ENCODE data around the gene MEGF9. TPM values are rescaled to one million over a fixed set of nuclear protein-coding genes. Genes with fewer than 3 reads are reported as not detected.

Gene MEGF9
- total and polyA plus RNA-seq, 4 donors: 15.5 to 27.4 (median 19.3) TPM

- peaks cover 6 to 24% (median 17%) of the 10 kb centered on the region in 4 donors for H3K4me1 ChIP-seq (ENCODE audit: control insufficient read depth in 4 of 4, insufficient read depth in 4 of 4, low read length in 3 of 4)
- no peak for DNase-seq (ENCODE audit: low spot score)
- H3K9me3 ChIP-seq (ENCODE audit: control insufficient read depth in 4 of 4, low read length in 3 of 4): no peaks in the 10 kb centered on the region
- no peak overlapping the region for H3K27ac ChIP-seq (ENCODE audit: low read depth in 1 of 2, low read length in 2 of 2)
- H3K27me3 ChIP-seq (ENCODE audit: control insufficient read depth in 4 of 4, insufficient read depth in 4 of 4, low read length in 3 of 4): no peaks in the 10 kb centered on the region
- H3K9ac ChIP-seq (ENCODE audit: low read depth in 1 of 2, low read length in 2 of 2): peak overlapping the region in 1 of 2 donors; percentile 18
- no peak overlapping the region for H3K4me3 ChIP-seq (ENCODE audit: low read depth in 1 of 3, low read length in 3 of 3)
- TF ChIP-seq REST (IDR thresholded peaks at IDR 0.05): no peak
- TF ChIP-seq FOXA2 (IDR thresholded peaks at IDR 0.05): no peak
- TF ChIP-seq JUND (IDR thresholded peaks at IDR 0.05): no peak
- no peak for TF ChIP-seq CTCF (IDR thresholded peaks at IDR 0.05; ENCODE audit: low read depth, low read length, missing input control)
- TF ChIP-seq HNF4G (IDR thresholded peaks at IDR 0.05): no peak
- TF ChIP-seq YY1 (IDR thresholded peaks at IDR 0.05): no peak
- TF ChIP-seq ZBTB33 (IDR thresholded peaks at IDR 0.05): no peak
- no peak for TF ChIP-seq TAF1 (conservative IDR thresholded peaks at IDR 0.05)
- TF ChIP-seq HNF4A (conservative IDR thresholded peaks at IDR 0.05): no peak
- TF ChIP-seq FOXA1 (IDR thresholded peaks at IDR 0.05): no peak
- no peak for TF ChIP-seq GABPA (IDR thresholded peaks at IDR 0.05 in 1 of 2, conservative IDR thresholded peaks at IDR 0.05 in 1 of 2)
- no peak for TF ChIP-seq SP1 (IDR thresholded peaks at IDR 0.05)
- H3K36me3 ChIP-seq (ENCODE audit: control insufficient read depth in 4 of 4, insufficient read depth in 3 of 4, low read depth in 1 of 4, low read length in 3 of 4): no peaks in the 10 kb centered on the region
- 49% methylated on average over 3 of the region's 3 CpGs for WGBS
Measured at GRCh38 chr9:120663380-120663779, 50.9 kb downstream of the MEGF9 start.

GRCh38 chr9:120662513-120662912 is 51.8 kb downstream of the MEGF9 start:
- peaks cover 0 to under 1% (median 0%) of the 10 kb centered on the region in 4 donors for H3K36me3 ChIP-seq (ENCODE audit: control insufficient read depth in 4 of 4, insufficient read depth in 3 of 4, low read depth in 1 of 4, low read length in 3 of 4)
- no peak overlapping the region for H3K27ac ChIP-seq (ENCODE audit: low read depth in 1 of 2, low read length in 2 of 2)
- 96% methylated on average over 8 of the region's 8 CpGs for WGBS
- TF ChIP-seq SP1 (IDR thresholded peaks at IDR 0.05) (no peak), NR2F2 (IDR thresholded peaks at IDR 0.05) (no peak), ZBTB33 (IDR thresholded peaks at IDR 0.05) (no peak), MAX (IDR thresholded peaks at IDR 0.05) (no peak), FOXA2 (IDR thresholded peaks at IDR 0.05) (no peak), RAD21 (IDR thresholded peaks at IDR 0.05) (no peak), HNF4A (conservative IDR thresholded peaks at IDR 0.05) (no peak), YY1 (IDR thresholded peaks at IDR 0.05) (no peak), REST (IDR thresholded peaks at IDR 0.05) (no peak)
- H3K27me3 ChIP-seq (ENCODE audit: control insufficient read depth in 4 of 4, insufficient read depth in 4 of 4, low read length in 3 of 4): no peaks in the 10 kb centered on the region
- peaks cover 6 to 24% (median 17%) of the 10 kb centered on the region in 4 donors for H3K4me1 ChIP-seq (ENCODE audit: control insufficient read depth in 4 of 4, insufficient read depth in 4 of 4, low read length in 3 of 4)
- H3K9me3 ChIP-seq (ENCODE audit: control insufficient read depth in 4 of 4, low read length in 3 of 4): no peaks in the 10 kb centered on the region
- DNase-seq (ENCODE audit: low spot score): no peak
- no peak overlapping the region for H3K4me3 ChIP-seq (ENCODE audit: low read depth in 1 of 3, low read length in 3 of 3)
- no peak overlapping the region for H3K9ac ChIP-seq (ENCODE audit: low read depth in 1 of 2, low read length in 2 of 2)
